Tibial artery (tissue), 4 donors: ENCODE measurements around the gene ZNRF3.

Experiments
- DNase-seq, 2 donors: peaks; one replicate each; pipeline ENCODE4 v3.0.0-alpha.2; 2019
- H3K27ac ChIP-seq, 2 donors: fragments of 200-600 bp; sonication (generic) in 1 of 2; 1 replicate in 1 of 2; 2 replicates in 1 of 2; pipeline ENCODE4 v1.5.1; 2018 to 2019; ENCODE audit warnings: mild to moderate bottlenecking in 1 of 2
- H3K27me3 ChIP-seq, 2 donors: fragments of 200-600 bp; sonication (generic) in 1 of 2; one replicate each; pipeline versions ENCODE4 v1.5.1 to v1.6.0; 2016 to 2019
- H3K36me3 ChIP-seq, 3 donors: fragments of 200-600 bp; sonication (generic) in 2 of 3; one replicate each; pipeline ENCODE4 v1.5.1; 2016 to 2019; ENCODE audit warnings: mild to moderate bottlenecking in 2 of 3
- H3K4me1 ChIP-seq, 4 donors: fragments of 200-600 bp; sonication (generic) in 2 of 4; 1 replicate in 3 of 4; 2 replicates in 1 of 4; pipeline ENCODE4 v1.5.1; 2016 to 2019
- H3K4me3 ChIP-seq, 2 donors: fragments of 200-600 bp; sonication (generic) in 1 of 2; 1 replicate in 1 of 2; 2 replicates in 1 of 2; pipeline ENCODE4 v1.5.1; 2018 to 2019; ENCODE audit warnings: mild to moderate bottlenecking in 2 of 2
- H3K9me3 ChIP-seq, 3 donors: fragments of 200-600 bp; sonication (generic) in 1 of 3; one replicate each; pipeline ENCODE4 v1.5.1; 2016 to 2019
- intact Hi-C: fragments of 100-400 bp; cut with DNase I; formaldehyde crosslinking; loops from one replicate; pipeline ENCODE4 v1.15.0; 2023; ENCODE audit warnings: low total_unique reads
- TF ChIP-seq, protein P1 (sequence below), 2 experiments: fragments of 200-600 bp in 1 of 2; fragments of 450-650 bp in 1 of 2; IDR thresholded peaks; one replicate each; pipeline ENCODE4 v1.5.1; 2017 to 2019; ENCODE audit warnings: antibody characterized with exemption in 2 of 2, mild to moderate bottlenecking in 1 of 2, moderate library complexity in 1 of 2

The ZNRF3 gene

DNA sequence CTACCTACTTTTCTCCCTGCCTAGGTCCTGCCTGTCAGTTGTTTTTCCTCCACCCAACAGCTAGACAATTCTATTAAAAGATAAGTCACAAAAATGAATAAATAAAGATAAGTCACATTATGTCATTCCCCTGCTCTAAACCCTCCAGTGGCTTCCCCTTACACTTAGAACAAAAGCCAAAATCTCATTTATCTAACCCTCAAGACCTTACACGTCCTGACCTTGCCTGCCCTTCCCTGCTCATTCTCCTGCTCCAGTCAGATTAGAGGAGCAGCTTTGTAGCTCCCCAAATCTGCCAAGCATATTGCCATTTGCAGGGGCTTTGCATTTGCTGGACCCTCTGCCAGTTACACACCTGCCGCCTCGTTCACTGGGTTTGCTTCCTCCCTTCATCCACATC, 206.1 kb downstream of the ZNRF3 start:
- Histone ChIP-seq H3K4me3 (no peak overlapping the region), H3K27me3 (no peaks in the 10 kb centered on the region), H3K4me1 (peaks cover 0 to 5% (median 2%) of the 10 kb centered on the region in 4 donors), H3K9me3 (no peaks in the 10 kb centered on the region), H3K27ac (no peak overlapping the region), H3K36me3 (no peaks in the 10 kb centered on the region)
- no peak for DNase-seq
- TF ChIP-seq, protein P1, sequence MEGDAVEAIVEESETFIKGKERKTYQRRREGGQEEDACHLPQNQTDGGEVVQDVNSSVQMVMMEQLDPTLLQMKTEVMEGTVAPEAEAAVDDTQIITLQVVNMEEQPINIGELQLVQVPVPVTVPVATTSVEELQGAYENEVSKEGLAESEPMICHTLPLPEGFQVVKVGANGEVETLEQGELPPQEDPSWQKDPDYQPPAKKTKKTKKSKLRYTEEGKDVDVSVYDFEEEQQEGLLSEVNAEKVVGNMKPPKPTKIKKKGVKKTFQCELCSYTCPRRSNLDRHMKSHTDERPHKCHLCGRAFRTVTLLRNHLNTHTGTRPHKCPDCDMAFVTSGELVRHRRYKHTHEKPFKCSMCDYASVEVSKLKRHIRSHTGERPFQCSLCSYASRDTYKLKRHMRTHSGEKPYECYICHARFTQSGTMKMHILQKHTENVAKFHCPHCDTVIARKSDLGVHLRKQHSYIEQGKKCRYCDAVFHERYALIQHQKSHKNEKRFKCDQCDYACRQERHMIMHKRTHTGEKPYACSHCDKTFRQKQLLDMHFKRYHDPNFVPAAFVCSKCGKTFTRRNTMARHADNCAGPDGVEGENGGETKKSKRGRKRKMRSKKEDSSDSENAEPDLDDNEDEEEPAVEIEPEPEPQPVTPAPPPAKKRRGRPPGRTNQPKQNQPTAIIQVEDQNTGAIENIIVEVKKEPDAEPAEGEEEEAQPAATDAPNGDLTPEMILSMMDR (IDR thresholded peaks at IDR 0.05) = no peak
- intact Hi-C loops = no loop called here

DNA sequence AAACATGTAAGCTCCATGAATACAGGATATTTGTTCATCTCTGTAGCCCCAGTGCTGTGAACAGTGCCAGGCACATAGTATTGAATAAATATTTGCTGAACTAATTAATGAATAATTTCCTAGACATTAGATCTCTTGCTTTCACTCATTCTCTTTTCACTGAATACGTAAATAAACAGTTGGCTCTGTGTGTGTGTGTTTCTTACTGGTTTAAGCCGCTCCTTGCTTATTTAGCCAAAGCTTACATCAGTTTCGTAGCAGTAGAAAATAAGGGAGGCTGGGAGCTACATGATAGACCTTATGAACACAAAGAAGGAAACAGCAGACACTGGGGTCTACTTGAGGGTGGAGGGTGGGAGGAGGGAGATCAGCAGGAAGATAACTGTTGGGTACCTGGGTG, 206.7 kb downstream of the ZNRF3 start:
- Histone ChIP-seq H3K27me3 (no peaks in the 10 kb centered on the region), H3K36me3 (peaks cover 0 to 4% (median 0%) of the 10 kb centered on the region in 3 donors), H3K4me3 (no peak overlapping the region), H3K27ac (no peak overlapping the region), H3K9me3 (no peaks in the 10 kb centered on the region), H3K4me1 (peaks cover 0 to 5% (median 2%) of the 10 kb centered on the region in 4 donors)
- TF ChIP-seq, protein P1 (IDR thresholded peaks at IDR 0.05) = no peak
- intact Hi-C loops = no loop called here
- no peak for DNase-seq

DNA sequence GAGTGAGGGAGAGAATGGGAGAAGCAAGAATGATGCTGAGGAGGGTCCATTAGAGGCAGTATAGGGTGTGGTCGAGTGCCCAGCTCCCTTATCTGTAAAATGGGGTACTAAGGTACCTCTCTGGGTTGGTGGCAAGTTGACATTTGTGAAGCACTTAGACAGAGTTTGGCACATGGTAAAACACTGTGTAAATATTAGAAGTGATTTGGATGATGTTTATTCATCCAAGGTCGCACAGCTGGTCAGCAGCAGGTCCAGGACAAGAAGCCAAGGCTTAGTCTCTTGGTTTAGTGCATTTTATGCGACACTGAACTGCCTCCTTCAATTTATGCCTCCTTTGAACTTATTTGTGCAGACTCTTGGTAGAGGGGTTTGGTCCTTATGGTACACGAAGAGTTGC, 208.9 kb downstream of the ZNRF3 start:
- Histone ChIP-seq H3K9me3 (no peaks in the 10 kb centered on the region), H3K27ac (no peak overlapping the region), H3K4me1 (peaks cover 0 to 5% (median 2%) of the 10 kb centered on the region in 4 donors), H3K36me3 (peaks cover 0 to 5% (median 0%) of the 10 kb centered on the region in 3 donors), H3K27me3 (no peaks in the 10 kb centered on the region), H3K4me3 (no peak overlapping the region)
- TF ChIP-seq, protein P1 (IDR thresholded peaks at IDR 0.05) = no peak
- intact Hi-C loops = no loop called here
- DNase-seq = no peak

DNA sequence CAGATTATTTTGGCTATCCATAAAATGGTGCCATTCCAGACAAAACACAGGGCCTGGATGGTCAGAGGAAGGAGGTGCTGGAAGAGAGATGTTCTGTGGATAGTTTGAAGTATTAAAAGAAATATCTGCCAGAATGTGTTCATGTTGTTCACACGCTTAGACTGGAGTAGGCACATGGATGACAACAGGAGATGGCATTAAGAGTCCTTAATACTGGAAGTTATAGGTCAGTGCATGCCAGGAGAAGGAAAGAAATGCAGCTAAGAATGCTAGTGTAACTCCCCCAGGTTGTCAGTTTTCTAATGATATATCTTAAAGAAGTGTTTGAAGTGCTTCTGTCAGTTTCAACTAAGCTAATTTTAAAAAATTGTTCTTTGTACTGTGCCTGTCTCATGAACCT, 209.7 kb downstream of the ZNRF3 start:
- Histone ChIP-seq H3K9me3 (no peaks in the 10 kb centered on the region), H3K36me3 (peaks cover 0 to 5% (median 0%) of the 10 kb centered on the region in 3 donors), H3K4me1 (peaks cover 0 to 5% (median 2%) of the 10 kb centered on the region in 4 donors), H3K27me3 (no peaks in the 10 kb centered on the region), H3K27ac (no peak overlapping the region), H3K4me3 (no peak overlapping the region)
- no peak for DNase-seq
- TF ChIP-seq, protein P1 (IDR thresholded peaks at IDR 0.05) = no peak
- intact Hi-C loops = no loop called here

DNA sequence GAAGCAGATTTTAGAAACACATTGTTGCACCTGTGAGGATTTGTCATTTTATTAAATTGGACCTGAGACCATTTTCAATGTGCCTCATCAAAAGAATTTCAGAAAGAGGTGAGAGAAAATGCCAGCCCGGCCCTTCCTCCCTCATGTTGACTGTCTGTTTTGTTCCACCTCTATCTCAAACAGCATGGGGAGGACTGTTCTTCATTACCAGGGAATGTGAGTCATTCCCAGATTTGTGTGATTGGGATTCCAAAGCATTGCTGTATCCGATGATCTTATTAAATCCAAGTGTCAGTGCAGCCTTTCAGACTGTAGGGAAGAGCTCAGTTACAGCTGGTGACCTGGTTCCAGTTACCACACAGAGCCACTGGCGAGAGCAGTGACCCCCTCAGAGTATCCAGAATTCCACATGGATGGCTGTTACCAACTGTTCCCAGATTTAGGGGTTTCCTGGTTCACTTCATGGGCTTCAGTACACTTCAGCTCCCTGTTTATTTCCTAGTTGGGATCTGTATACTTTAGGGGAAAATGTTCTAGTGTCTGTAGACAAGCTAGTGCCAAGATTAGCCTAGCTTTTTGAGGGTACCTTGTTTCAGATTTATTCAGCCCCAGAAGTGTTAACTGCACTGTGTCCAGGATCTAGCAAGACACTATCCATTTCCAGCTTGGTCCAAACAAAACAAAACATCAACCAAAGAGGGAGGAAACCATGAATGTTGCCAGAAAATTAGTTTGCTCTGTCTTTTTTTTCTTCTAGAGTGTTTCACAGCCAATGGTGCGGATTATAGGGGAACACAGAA, 210.3 kb downstream of the ZNRF3 start:
- TF ChIP-seq, protein P1 (IDR thresholded peaks at IDR 0.05) = no peak
- Histone ChIP-seq H3K4me1 (peaks cover 0 to 5% (median 2%) of the 10 kb centered on the region in 4 donors), H3K27me3 (no peaks in the 10 kb centered on the region), H3K27ac (no peak overlapping the region), H3K9me3 (no peaks in the 10 kb centered on the region), H3K4me3 (no peak overlapping the region), H3K36me3 (peaks cover 0 to 5% (median 0%) of the 10 kb centered on the region in 3 donors)
- DNase-seq = no peak
- intact Hi-C loops = no loop called here
